SU-DHL-6 (cell line): ENCODE measurements around the gene FOXD4L6.
"Not testable (repeated sequence)": the region's sequence is repeated elsewhere in the genome, so short reads cannot be mapped to it uniquely, and the experiment has no call there.

ENCODE experiments used
- EZH2phosphoT487 ChIP-seq: fragments of 200-600 bp; sonication (generic), shearing (Covaris generic); conservative IDR thresholded peaks from 2 replicates; pipeline ENCODE4 v1.6.1; 2018; ENCODE audit warnings: mild to moderate bottlenecking, antibody characterized with exemption, low read length, moderate library complexity, mixed read lengths
- TF ChIP-seq, protein P1 (sequence below): fragments of 200-600 bp; sonication (generic); IDR thresholded peaks from one replicate; pipeline ENCODE4 v1.5.1; 2017; ENCODE audit warnings: antibody characterized with exemption, mild to moderate bottlenecking, low read length, moderate library complexity; ENCODE audit not compliant: insufficient read depth, poor library complexity, severe bottlenecking

- TF ChIP-seq, protein P1, sequence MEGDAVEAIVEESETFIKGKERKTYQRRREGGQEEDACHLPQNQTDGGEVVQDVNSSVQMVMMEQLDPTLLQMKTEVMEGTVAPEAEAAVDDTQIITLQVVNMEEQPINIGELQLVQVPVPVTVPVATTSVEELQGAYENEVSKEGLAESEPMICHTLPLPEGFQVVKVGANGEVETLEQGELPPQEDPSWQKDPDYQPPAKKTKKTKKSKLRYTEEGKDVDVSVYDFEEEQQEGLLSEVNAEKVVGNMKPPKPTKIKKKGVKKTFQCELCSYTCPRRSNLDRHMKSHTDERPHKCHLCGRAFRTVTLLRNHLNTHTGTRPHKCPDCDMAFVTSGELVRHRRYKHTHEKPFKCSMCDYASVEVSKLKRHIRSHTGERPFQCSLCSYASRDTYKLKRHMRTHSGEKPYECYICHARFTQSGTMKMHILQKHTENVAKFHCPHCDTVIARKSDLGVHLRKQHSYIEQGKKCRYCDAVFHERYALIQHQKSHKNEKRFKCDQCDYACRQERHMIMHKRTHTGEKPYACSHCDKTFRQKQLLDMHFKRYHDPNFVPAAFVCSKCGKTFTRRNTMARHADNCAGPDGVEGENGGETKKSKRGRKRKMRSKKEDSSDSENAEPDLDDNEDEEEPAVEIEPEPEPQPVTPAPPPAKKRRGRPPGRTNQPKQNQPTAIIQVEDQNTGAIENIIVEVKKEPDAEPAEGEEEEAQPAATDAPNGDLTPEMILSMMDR: not testable (repeated sequence)
- TF ChIP-seq EZH2phosphoT487: not testable (repeated sequence)
Observed at GRCh38 chr9:41125109-41125658, 3.3 kb downstream of the FOXD4L6 start.
